HTR-8/SVneo (cell line): Measurements from ENCODE around the gene LYPD6.

Experiments used
- DNase-seq: peaks from one replicate; pipeline ENCODE4 v3.0.0; 2011; ENCODE audit warnings: low spot score, mixed read lengths; ENCODE audit not compliant: insufficient read length
- FAIRE-seq: peaks from 2 replicates; lab custom pipeline; 2011; peaks lifted over from hg19 to GRCh38; lab: Jason Lieb, UNC

LYPD6 gene

DNA sequence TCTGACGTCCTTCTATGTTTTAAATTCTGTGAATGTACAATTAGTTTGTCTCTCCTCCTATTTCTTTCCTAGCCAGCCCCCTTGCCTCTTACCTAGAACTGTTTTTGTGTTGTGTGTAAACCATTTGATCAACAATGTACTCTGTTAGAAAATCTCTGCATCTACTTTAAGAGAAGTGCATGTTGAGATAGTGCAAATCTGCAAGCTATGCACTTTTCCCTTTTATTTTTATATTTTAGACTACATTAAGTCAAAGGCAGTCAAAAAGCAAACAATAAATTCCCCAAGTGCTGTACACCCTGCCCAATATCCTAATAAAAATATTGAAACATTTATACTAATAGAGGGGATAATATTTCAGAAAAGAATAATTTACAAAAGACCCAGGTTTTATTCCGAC is 13.7 kb downstream of the LYPD6 start:
- DNase-seq (no peak), FAIRE-seq (no peak)

- FAIRE-seq, result no peak
These were observed 15.9 kb downstream of the LYPD6 start for GRCh38 chr2:149346272-149346671.

GRCh38 chr2:149348291-149348690 is 17.9 kb downstream of the LYPD6 start:
- DNase-seq (no peak), FAIRE-seq (no peak)

More at GRCh38 chr2:149346272-149346671, 15.9 kb downstream of the LYPD6 start:
- DNase-seq, result no peak

- FAIRE-seq, result no peak
- no peak for DNase-seq
These were observed 23.0 kb downstream of the LYPD6 start for GRCh38 chr2:149353421-149353820.

- FAIRE-seq (no peak), DNase-seq (no peak)
These were observed 25.5 kb downstream of the LYPD6 start for GRCh38 chr2:149355716-149356422.

GRCh38 chr2:149357058-149357457 is 26.7 kb downstream of the LYPD6 start:
- DNase-seq (no peak), FAIRE-seq (no peak)

GRCh38 chr2:149360106-149360505 is 29.7 kb downstream of the LYPD6 start:
- DNase-seq, result no peak
- no peak for FAIRE-seq

DNA sequence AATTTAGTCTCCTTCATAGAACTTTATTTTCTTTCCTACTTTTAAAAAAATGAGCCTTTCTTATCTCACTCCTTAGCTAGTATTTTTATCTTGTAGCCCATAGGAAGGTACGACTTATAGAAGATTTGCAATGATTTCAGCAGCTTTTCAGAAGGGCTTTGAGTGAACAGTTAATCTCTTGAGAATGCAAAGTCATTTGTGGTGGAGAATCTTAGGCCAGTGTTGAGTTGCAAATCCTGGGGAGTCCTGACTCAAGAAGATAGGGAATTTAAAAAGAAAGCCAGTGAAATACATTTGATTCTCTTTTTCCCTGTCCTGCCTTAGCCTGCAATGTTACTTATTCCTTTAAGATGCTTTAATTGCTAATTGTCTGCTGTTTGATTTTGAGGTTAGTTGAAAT is 33.6 kb downstream of the LYPD6 start:
- FAIRE-seq, result no peak

GRCh38 chr2:149364839-149365238 is 34.5 kb downstream of the LYPD6 start:
- DNase-seq (no peak), FAIRE-seq (no peak)

More for the DNA sequence above, 33.6 kb downstream of the LYPD6 start:
- DNase-seq, result no peak

- FAIRE-seq, result peak; percentile 36
- peak; percentile 15 for DNase-seq
These were observed 35.7 kb downstream of the LYPD6 start for GRCh38 chr2:149365931-149366583.

- DNase-seq, result no peak
- FAIRE-seq, result no peak
These were observed 39.8 kb downstream of the LYPD6 start for GRCh38 chr2:149370061-149370775.

- no peak for DNase-seq
- FAIRE-seq, result no peak
These were observed 41.1 kb downstream of the LYPD6 start for GRCh38 chr2:149371476-149371875.

DNA sequence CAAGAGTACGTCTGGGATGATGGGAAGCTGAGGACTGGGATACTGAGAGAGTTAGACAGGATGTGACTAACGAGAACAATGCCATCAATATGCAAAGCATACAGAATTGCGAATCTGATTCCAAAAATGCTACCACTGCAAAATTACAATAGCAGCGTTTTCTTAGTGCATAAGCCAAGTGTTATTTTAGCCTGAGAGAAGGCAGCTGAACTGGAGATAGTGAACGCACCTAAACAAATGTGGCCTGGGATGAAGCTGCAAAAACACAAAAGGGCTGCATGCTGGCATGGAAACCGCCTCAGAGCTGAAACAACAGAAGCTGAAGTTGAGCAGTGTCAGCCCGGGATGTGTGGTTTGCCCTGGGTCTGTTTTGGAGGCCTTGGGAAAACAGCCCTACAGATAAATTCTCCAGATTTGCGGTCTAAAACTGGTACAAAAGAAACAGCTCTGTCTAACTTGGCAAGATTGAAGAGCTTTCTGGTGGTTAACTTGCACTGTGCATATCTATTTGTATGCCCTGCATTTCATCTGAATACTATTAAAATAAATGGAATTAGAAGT is 45.5 kb downstream of the LYPD6 start:
- FAIRE-seq (no peak), DNase-seq (no peak)

GRCh38 chr2:149380205-149380604 is 49.8 kb downstream of the LYPD6 start:
- no peak for FAIRE-seq

DNA sequence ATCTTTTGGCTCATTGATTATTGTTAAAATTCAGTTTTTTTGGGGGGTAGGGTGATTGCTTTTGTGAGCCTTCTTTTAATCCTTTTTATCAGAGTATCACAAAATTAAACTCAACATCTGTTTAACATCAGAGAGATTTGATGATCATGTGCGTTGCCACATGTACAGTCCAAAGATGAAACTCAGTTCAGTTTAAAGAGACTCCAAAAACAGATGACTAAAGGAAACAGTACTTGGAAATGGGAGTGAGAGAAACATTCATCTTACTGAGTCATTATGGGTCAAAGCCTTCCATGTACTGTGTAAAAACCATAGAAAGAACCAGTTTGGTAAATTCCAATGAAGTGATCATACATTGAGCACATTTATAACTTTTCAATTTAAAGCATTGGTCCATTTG is 53.0 kb downstream of the LYPD6 start:
- FAIRE-seq (no peak), DNase-seq (no peak)

More at GRCh38 chr2:149380205-149380604, 49.8 kb downstream of the LYPD6 start:
- DNase-seq, result no peak

DNA sequence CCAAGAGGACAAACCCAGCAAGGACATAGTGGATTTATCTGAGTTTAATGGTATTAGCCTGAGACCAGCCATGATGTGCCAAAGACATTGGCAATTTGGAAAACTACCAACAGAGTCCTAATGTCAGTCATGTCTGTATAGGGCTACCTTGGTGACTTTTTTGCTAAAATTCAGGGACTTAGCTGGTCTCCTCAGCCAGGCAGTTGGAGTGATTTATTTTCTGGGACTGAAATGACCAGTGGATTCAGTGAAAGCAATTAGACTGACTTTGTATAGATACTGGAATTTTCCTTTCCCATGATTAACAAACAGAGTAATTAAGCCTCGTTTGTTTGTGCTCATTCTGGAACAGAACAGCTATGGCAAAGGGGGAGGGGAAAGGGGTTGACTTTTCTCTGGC is 55.0 kb downstream of the LYPD6 start:
- DNase-seq, result no peak
- no peak for FAIRE-seq

DNA sequence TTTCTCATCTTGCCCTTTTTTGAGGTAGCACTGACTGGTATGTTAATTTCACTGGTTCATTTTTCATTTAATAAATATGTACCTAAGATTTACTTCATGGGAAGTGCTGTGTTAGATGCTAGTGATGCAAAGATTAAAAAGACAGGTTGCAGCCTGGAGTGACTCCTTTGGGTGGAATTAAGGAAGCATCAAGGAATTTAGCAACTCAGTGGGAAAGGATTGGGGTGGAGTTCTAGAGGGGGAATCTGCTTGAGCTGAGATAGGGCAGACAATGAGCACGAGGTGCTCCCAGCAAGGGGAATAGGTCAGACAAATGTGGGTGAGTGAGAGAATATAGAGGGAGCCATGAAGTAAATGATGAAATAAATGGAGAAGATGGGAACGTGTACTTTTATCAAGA is 57.0 kb downstream of the LYPD6 start:
- FAIRE-seq (no peak), DNase-seq (no peak)

- FAIRE-seq, result no peak
- peak; percentile 39 for DNase-seq
These were observed 57.9 kb downstream of the LYPD6 start for GRCh38 chr2:149388120-149388816.

DNA sequence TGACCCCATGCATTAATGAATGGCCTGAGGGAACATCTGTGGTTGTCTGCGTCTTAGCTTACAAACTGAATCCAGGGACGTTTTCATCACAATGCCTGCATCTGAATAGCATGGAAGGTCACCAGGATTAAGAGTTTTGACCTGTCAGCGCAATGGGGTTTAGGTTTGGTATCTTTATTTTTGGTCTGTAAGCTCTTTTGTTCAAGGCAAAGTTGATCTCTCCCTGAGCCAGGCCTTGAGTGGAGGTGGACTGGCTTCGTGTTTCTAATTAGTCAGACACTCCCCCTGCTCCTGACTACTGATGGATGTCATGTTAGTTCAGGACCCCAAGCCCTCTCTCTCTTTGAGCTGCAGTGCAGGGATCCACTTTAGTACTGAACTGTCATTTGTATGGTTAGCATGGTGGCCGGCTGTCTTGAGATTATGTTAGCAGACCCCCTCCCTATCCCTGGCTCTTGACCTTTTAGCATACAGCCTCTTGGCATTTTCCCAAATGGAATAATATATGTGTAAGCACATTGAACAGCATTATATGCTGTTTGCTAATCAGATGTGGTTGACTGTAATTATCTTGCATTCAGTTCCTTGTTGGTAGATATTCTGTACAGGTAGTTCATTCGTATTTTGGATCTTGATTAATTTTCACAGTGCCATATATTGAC is 59.2 kb downstream of the LYPD6 start:
- FAIRE-seq (no peak), DNase-seq (no peak)

GRCh38 chr2:149393614-149394013 is 63.2 kb downstream of the LYPD6 start:
- FAIRE-seq, result no peak

More at GRCh38 chr2:149393614-149394013, 63.2 kb downstream of the LYPD6 start:
- DNase-seq, result no peak
